ENCODE measurements around the gene CCDC40. TPM values are rescaled to one million over a fixed set of nuclear protein-coding genes. Genes with fewer than 3 reads are reported as not detected.

Gene CCDC40
- total RNA-seq, 2 donors from 2014 or later, result 2.9 to 13.5 TPM

- TF ChIP-seq, protein P1, sequence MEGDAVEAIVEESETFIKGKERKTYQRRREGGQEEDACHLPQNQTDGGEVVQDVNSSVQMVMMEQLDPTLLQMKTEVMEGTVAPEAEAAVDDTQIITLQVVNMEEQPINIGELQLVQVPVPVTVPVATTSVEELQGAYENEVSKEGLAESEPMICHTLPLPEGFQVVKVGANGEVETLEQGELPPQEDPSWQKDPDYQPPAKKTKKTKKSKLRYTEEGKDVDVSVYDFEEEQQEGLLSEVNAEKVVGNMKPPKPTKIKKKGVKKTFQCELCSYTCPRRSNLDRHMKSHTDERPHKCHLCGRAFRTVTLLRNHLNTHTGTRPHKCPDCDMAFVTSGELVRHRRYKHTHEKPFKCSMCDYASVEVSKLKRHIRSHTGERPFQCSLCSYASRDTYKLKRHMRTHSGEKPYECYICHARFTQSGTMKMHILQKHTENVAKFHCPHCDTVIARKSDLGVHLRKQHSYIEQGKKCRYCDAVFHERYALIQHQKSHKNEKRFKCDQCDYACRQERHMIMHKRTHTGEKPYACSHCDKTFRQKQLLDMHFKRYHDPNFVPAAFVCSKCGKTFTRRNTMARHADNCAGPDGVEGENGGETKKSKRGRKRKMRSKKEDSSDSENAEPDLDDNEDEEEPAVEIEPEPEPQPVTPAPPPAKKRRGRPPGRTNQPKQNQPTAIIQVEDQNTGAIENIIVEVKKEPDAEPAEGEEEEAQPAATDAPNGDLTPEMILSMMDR (IDR thresholded peaks at IDR 0.05), result no peak
- no peak for TF ChIP-seq POLR2A (IDR thresholded peaks at IDR 0.05)
- Histone ChIP-seq H3K27ac (no peak overlapping the region), H3K27me3 (no peaks in the 10 kb centered on the region), H3K4me3 (no peak overlapping the region), H3K4me1 (no peaks in the 10 kb centered on the region), H3K9me3 (no peaks in the 10 kb centered on the region), H3K36me3 (replicated peaks in 1 of 2; ENCODE audit: insufficient read depth in 1 of 2, low read depth in 2 of 2) (no peaks in the 10 kb centered on the region)
- intact Hi-C loops (cut with DNase I), result no loop called here
- ATAC-seq (no peak), DNase-seq (no peak)
- WGBS, 2 donors, result 84 to 98% methylated on average over 5 to 11 of the region's 11 CpGs
Measured at GRCh38 chr17:80051681-80052080, 15.2 kb downstream of the CCDC40 start.

GRCh38 chr17:80053102-80053501 is 16.7 kb downstream of the CCDC40 start:
- Histone ChIP-seq H3K4me3 (no peak overlapping the region), H3K4me1 (no peaks in the 10 kb centered on the region), H3K27me3 (no peaks in the 10 kb centered on the region), H3K27ac (no peak overlapping the region), H3K9me3 (no peaks in the 10 kb centered on the region), H3K36me3 (replicated peaks in 1 of 2; ENCODE audit: insufficient read depth in 1 of 2, low read depth in 2 of 2) (no peaks in the 10 kb centered on the region)
- WGBS, 2 donors, result 80 to 85% methylated on average over 10 of the region's 10 CpGs
- ATAC-seq (no peak), DNase-seq (no peak)
- TF ChIP-seq POLR2A (IDR thresholded peaks at IDR 0.05), result no peak
- TF ChIP-seq, protein P1 (IDR thresholded peaks at IDR 0.05), result no peak
- intact Hi-C loops (cut with DNase I), result no loop called here

DNA sequence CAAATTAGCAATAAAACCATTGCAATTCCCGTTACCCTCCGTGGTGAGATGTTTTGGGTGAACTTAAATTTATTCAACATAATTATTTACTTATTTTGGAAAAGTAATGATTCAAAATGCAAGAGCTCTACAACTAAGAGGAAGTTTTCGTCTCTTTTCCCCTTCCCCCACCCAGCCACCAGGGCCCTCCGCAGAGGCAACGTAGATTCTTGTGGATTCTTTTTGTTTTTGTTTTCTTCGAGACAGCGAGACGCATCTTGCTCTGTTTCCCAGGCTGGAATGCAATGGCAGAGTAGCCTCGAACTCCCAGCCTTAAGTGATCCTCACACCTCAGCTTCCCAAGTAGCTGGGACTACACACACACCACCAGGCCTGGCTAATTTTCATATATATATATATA is 19.2 kb downstream of the CCDC40 start:
- no peak for TF ChIP-seq POLR2A (IDR thresholded peaks at IDR 0.05)
- TF ChIP-seq, protein P1 (IDR thresholded peaks at IDR 0.05), result no peak

DNA sequence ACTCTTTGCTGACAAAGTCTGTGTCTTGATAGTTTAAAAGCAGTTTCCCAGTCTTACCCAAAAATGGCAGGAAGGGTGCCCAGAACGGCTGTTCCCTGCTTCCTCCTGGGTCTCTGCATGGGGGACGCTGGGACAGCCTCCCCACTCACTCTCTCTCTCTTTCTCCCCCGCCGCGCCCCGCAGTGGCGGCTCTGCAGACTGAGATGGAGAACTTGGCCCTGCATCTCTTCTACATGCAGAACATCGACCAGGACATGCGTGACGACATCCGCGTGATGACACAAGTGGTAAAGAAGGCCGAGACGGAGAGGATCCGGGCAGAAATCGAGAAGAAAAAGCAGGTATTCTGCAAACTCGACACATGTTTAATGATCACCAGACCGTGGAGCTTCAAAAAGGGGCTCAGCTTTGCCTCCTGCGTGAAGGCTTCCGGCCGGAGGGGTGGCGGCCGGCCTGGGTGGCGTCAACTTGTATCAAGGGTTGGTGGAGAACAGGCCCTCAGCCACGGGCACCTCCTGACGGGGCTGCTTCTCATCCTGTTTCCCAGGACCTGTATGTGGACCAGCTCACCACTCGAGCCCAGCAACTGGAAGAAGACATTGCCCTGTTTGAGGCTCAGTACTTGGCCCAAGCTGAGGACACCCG is 22.0 kb downstream of the CCDC40 start:
- intact Hi-C loops (cut with DNase I), result no loop called here
- WGBS, 2 donors, result 93 to 94% methylated on average over 25 to 28 of the region's 28 CpGs
- ATAC-seq (no peak), DNase-seq (no peak)
- TF ChIP-seq POLR2A (IDR thresholded peaks at IDR 0.05), result no peak
- TF ChIP-seq, protein P1 (IDR thresholded peaks at IDR 0.05), result no peak
- Histone ChIP-seq H3K9me3 (no peaks in the 10 kb centered on the region), H3K4me1 (no peaks in the 10 kb centered on the region), H3K4me3 (no peak overlapping the region), H3K36me3 (replicated peaks in 1 of 2; ENCODE audit: insufficient read depth in 1 of 2, low read depth in 2 of 2) (no peaks in the 10 kb centered on the region), H3K27ac (no peak overlapping the region), H3K27me3 (no peaks in the 10 kb centered on the region)

More for the DNA sequence above, 19.2 kb downstream of the CCDC40 start:
- 85 to 88% methylated on average over 9 of the region's 9 CpGs for WGBS, 2 donors
- H3K4me3 ChIP-seq, result no peak overlapping the region
- no peaks in the 10 kb centered on the region for H3K36me3 ChIP-seq (replicated peaks in 1 of 2; ENCODE audit: insufficient read depth in 1 of 2, low read depth in 2 of 2)
- intact Hi-C loops (cut with DNase I), result no loop called here
- H3K4me1 ChIP-seq, result no peaks in the 10 kb centered on the region
- ATAC-seq, result no peak
- H3K9me3 ChIP-seq, result no peaks in the 10 kb centered on the region
- DNase-seq, result no peak
- no peaks in the 10 kb centered on the region for H3K27me3 ChIP-seq
- no peak overlapping the region for H3K27ac ChIP-seq

GRCh38 chr17:80060644-80061043 is 24.2 kb downstream of the CCDC40 start:
- H3K36me3 ChIP-seq (replicated peaks in 1 of 2; ENCODE audit: insufficient read depth in 1 of 2, low read depth in 2 of 2), result no peaks in the 10 kb centered on the region
- peak; percentile 83 for ATAC-seq
- TF ChIP-seq, protein P1 (IDR thresholded peaks at IDR 0.05), result no peak
- TF ChIP-seq POLR2A (IDR thresholded peaks at IDR 0.05), result no peak
- no peak for DNase-seq
- no peaks in the 10 kb centered on the region for H3K27me3 ChIP-seq
- peak overlapping the region in 3 of 4 donors; percentile 63 to 80 (median 79) for H3K27ac ChIP-seq
- no peak overlapping the region for H3K4me3 ChIP-seq
- intact Hi-C loops (cut with DNase I), result no loop called here
- no peaks in the 10 kb centered on the region for H3K9me3 ChIP-seq
- no peaks in the 10 kb centered on the region for H3K4me1 ChIP-seq
- 62 to 66% methylated on average over 4 of the region's 4 CpGs for WGBS, 2 donors

All from body of pancreas (tissue), 4 donors.